SHP77 treated with DMSO at 0.1 percent for 48 hours (cell line): ENCODE measurements around the gene AMIGO2.
A peak's percentile ranks its signal among the peaks of the same experiment; 100 is the strongest.
"Not testable (repeated sequence)": the region's sequence is repeated elsewhere in the genome, so short reads cannot be mapped to it uniquely, and the experiment has no call there.

Source experiments
- DNase-seq: peaks from one replicate; lab custom pipeline; 2025; lab: John Stamatoyannopoulos, UW

AMIGO2 gene

DNA sequence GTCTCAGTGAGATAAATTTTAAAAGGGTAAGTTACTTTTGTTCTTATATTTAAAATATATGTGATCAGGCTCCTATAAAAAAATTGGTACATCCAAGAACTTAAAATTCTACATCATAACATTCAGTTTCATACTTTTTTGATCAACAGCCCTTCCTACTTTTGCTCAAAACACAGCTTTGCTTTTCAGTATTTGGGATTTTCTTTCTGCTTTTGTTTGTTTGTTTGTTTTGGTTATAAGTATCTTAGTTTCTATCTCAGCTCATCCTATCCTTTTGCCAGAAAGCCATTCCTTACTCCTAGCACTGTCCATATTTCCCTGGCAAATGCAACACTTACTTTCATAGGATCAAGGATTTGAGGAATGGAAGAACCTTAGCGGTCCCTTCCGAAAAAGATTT, 5.0 kb downstream of the AMIGO2 start:
- no peak for DNase-seq

DNA sequence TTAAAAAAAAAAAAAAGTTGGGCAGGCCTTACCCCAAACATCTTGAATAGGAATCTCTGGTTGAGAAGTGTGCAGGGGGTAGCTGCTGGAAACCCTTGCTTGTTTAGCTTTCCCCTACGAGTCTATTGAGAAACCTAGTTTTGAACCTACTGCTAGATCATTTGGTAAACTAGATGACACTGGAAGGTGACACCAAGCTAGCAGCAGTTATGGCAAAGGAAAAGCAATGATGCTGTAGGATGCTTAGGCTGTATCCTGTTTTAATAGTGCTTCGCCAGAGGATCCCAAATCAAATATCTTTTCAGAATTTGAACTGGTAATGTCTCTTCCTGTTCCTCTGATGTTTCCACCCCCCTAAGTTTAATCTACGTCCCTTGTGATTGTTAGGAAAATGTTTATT, 5.8 kb downstream of the AMIGO2 start:
- no peak for DNase-seq

DNA sequence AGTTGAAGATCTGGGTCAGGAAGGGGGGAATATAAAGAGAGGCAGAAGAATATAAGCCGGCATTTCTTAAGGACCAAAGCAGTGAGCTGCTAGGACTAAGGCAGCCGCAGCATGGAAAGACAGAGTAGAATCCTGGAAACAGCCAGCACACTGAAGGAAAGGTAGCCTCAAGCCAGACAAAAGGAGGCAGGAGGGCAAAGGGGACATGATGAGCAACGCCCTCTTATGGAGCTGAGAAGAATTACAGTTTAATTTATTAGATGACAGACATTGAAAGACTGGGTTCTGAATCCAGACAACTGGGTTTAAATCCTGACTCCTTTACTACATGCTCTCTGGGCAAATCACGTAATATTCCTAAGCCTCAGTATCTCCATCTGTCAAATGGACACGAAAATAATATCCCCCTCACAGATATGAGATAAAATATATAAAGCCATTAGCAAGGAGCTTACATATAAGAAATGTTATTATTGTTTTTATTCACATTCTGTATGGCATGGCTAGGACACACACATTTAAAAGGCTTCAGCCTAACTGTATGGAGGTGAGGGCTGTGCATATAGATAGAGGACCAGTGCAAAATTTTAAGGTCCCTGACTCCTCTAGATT, 8.4 kb downstream of the AMIGO2 start:
- DNase-seq, result peak; percentile 22

DNA sequence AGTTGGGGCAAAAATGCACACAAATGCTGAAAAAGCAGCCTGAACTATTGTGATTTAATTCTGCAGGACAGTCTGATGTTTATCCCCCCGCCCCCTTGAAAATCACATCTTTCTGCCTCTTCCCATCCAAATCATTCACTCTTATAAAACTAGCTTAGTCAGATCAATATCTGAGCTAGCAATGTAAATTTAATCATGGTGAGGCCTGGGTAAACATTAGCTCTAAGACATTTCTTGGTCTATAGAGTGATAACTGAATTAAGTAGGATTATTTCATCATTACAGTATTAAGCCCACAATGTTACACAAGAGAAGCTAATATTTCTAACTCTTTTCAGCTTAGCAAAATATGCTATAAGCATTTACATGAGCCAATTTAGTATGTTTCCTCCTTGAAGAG, 9.4 kb downstream of the AMIGO2 start:
- DNase-seq, result no peak

DNA sequence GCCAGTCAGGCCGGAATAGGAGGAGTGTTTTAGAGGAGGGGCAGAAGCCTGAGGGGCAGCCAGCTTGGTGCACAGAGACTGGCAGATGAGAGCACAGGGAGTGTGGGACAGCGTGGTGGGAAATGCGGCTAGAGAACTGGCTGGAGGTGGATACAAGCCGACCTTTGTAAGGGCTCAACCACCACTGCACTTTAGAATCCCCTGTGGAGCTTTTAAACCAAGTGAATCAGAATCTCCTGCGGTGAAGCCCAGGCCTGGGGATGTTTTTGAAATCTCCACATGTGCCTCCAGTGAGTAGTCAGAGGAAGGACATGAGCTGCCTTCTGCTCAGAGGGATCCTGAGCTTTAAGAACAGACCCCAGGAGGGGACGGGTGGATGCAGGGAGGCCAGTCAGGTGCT, 11.2 kb downstream of the AMIGO2 start:
- no peak for DNase-seq

DNA sequence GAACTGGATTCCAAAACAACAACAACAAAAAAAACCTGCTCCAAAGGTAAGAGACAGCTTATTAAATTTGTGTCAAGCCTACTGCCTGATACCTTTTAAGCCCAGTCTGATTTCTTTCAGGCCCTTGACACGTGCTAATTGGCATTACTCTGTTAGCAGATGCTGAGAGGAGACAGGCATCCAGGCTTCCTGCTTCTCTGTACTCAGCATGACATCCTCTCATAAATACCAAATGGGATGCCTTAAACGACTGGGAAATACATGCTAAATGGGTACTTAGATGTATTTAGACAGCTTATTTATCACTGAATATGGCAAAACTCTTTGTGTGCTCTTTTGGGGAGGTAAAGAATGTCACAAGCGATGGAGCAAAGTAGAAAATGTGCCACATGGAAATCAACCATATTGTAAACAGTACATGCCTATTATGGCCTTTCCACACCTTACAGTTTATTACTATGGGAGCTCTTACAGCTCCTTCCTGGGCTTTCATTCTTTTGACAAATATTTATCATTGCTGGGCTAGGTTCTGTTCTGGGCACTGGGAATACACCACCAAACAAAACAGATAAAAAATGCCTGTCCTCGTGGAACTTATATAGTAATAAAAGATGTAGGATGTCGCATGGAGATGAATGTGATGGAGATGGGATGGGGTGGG, 11.9 kb downstream of the AMIGO2 start:
- DNase-seq, result no peak

DNA sequence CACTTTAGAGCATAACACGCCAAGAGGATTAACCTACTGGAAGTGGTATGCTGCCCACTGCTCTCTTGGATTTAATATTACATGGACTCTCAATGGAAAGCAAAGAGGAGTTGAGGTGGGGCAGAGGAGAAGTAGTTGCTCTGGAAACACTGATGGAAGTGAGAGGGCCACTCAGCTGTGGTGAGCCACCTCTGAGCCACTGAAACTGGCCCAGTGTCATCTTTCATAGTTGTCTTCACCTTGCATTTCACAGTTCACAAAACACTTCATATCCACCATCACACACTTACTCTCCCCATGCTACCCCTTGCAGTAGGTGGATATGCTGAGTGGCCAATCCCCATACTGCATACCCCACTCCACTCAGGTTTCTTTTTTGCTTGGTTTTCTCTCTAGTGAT, 12.6 kb downstream of the AMIGO2 start:
- DNase-seq, result no peak

DNA sequence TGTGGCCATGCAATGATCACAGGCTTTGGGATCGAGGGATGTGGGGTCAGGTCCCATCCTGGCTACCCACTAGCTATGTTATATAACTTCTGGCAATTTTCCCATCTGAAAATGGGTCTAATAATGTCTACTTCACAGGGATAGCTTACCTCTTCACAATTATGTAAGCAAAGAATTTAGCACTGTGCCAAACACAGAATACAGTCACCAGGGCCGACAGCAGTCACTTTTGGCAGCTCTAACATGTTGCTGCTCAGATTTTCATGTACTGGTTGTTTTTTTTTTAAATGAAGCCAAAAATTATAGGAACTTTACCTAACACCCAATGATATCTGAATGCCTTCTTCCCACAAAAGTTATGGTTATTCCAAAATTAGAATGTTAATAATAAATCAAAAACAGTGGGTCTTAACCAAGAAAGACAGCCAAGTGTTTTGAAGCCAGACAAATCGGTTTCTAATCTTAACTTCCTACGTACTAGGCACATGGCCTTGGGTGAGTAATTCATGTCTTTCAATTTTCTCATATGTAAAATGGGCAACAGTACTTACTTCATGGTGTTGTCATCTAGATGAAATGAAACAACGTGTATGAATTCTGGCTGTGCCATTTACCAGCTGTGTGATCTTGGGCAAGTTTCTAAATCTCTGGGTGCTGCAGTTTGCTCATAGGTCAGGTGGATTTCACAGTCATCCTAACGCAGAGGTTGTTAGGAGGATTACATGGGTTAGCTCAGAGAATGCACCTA, 13.3 kb downstream of the AMIGO2 start:
- no peak for DNase-seq

DNA sequence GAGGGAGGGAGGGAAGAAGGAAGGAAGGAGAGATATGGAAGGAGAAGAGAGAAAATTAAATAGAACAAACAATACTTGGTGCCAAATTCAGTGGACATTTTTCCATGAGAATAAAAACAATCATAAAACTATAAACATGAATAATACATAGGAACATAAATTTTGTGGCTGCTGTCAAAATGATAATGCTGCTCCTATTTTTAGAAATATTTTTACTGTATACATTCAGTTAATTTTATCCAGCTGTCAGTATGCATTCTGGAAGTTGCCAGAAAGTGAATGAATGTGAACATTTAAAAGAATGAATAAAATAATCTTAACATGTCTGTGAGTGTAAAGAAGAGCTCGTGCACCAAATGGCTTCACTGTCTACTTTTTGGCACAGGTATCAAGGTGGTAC, 14.2 kb downstream of the AMIGO2 start:
- no peak for DNase-seq

DNA sequence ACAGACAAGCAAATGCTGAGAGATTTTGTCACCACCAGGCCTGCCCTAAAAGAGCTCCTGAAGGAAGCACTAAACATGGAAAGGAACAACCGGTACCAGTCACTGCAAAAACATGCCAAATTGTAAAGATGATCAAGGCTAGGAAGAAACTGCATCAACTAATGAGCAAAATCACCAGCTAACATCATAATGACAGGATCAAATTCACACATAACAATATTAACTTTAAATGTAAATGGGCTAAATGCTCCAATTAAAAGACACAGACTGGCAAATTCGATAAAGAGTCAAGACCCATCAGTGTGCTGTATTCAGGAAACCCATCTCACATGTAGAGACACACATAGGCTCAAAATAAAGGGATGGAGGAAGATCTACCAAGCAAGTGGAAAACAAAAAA, 21.1 kb downstream of the AMIGO2 start:
- DNase-seq, result not testable (repeated sequence)

DNA sequence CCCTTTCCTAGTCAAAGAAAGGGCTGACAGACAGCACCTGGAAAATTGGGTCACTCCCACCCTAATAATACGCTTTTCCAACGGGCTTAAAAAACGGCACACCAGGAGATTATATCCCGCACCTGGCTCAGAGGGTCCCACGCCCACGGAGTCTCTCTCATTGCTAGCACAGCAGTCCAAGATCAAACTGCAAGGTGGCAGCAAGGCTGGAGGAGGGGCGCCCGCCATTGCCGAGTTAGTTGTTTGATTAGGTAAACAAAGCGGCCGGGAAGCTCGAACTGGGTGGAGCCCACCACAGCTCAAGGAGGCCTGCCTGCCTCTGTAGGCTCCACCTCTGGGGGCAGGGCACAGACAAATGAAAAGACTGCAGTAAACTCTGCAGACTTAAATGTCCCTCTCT, 22.8 kb downstream of the AMIGO2 start:
- DNase-seq, result not testable (repeated sequence)

DNA sequence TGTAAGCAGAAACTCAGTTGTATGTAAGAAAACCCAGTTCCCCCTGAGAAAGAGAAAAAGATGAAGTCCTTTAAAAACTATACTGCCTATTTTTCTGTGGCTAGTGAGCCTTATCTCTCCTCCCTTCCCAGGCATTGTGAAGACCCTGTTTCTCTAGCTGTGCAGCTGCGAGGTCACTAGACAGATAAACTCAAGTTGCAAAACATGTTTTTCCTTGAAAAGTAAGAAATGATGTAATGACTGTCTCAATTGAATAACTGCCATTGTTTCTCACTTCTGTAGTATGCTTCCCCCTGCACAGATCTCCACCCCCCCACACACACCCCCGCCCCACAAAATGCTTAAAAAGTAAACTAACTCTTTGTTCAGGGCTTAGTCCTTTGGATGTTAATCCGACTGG, 23.9 kb downstream of the AMIGO2 start:
- DNase-seq, result not testable (repeated sequence)

DNA sequence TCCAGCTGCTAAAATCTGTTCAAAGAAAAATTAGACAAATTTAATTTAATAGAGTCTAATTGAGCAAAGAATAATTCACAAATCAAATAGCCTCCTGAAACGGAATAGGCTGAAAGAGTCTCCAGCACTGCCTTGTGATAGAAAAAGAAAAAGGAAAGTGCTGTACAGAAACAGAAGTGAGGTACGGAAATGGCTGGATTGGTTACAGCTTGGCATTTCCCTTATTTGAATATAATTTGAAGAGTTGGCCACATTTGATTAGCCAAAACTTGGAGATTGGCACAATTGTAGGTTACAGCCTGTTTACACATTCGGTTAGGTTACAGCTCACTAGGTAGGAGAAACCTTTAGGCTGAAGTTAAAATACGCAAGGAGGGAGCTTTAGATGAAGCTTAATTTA, 25.1 kb downstream of the AMIGO2 start:
- no peak for DNase-seq

DNA sequence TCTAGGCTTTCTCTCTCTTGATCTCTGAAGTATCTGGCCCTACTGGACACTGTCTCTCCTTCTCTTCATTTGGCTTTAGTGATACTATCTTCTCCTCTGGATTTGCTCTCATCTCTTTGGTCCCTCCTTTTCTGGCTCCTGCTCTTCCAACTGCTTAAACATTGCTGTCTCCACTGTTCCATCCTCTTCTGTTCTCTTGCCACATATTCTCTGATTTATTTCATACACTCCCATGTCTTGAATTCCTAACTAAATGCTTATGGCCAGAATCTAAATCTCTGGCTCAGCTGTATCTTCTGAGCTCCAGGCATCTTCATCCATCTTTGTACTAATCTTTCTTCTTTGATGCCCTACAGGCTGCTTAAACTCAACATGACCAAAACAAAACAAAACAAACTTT, 25.8 kb downstream of the AMIGO2 start:
- DNase-seq, result no peak

DNA sequence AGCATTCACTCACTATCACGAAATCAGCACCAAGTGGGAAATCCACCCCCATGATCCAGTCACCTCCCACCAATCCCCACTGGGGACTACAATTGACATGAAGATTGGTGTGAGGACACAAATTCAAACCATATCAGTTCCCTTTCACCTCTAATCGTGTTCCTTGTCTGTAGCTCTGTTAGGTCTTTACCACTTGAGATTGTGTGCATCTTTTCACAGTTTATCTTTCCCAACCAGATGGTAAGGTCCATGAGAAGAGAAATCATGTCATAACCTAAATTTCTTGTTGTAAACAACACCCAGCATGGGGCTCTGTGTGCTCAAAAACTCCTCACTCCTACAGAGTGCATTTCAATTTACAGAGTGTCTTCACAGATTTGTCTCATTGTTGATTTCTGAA, 27.5 kb downstream of the AMIGO2 start:
- no peak for DNase-seq

DNA sequence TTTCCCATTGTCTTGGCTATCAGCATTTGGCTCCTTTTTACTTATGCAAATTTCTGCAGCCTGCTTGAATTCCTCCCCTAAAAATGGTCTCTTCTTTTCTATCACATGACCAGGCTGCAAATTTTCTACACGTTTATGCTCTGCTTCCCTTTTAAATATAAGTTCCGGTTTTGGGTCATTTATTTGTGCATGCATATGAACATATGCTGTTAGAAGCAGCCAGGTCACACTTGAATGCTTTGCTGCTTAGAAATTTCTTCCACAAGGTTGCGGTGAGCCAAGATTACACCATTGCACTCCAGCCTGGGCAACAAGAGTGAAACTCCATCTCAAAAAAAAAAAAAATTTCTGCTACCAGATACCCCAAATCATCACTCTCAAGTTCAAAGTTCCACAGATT, 28.5 kb downstream of the AMIGO2 start:
- DNase-seq, result not testable (repeated sequence)

DNA sequence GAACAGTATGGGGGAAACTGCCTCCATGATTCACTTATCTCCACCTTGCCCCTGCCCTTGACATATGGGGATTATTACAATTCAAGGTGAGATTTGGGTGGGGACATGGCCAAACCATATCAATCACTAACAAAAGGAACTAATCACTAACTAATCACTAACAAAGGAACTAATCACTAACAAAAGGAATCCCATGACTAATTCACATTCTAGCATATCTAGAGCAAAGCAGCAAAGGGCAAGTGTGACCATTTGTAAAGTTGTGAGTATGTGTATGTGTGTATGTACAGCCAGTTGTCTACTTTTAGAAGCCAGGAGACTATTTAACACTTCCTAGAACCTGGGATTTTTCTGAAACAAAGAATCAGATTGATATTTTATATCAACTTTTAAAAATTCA, 31.2 kb downstream of the AMIGO2 start:
- no peak for DNase-seq

DNA sequence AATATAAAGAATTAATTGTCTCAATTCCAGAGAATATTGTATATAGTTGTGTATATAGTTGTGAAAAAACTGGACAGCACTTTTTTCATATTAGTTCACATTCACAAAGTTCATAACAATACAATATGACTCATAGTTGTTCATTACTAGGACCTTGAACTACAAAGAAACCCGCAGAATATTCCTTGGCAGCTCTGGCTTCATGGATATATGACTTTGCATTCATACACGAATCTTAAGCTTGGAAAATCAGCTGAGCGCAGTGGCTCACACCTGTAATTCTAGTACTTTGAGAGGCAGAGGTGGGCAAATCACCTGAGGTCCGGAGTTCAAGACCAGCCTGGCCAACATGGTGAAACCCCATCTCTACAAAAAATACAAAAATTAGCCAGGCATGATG, 38.4 kb downstream of the AMIGO2 start:
- DNase-seq, result no peak

DNA sequence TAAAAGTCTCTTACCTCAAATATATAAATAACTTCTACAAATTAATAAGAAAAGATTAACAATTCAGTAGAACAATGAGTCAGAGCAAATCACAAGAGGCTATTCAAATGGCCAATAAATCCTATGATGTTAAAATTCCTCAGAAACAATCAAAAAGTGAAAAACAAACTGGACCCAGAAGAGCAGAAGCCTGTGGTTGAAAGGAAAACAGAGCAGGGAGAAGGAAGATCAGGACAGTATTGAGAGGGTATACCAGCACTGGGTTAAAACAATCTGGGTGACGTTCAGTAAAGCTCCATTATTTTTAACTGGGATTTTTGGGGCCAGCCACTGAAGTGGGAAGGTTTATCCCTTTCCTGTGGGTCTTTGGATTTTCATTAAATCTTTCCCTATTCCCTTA, 40.0 kb downstream of the AMIGO2 start:
- no peak for DNase-seq

DNA sequence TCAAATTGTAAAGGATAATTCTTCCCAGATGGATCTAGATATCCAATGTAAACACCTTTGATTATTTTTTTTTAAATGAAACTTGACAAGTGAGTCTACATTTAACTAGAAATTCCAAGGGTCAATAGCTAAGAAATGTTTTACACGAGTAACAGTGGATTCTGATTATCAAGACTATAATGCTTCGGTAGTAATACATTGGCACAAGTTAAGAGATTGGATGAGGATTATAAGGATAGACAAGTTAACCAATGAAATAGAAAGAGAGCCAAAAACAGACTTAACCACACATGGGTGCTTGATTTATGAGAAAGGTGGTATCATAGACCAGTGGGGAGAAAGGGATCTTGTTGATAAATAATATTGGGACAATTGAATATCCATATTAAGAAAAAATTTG, 40.7 kb downstream of the AMIGO2 start:
- no peak for DNase-seq

DNA sequence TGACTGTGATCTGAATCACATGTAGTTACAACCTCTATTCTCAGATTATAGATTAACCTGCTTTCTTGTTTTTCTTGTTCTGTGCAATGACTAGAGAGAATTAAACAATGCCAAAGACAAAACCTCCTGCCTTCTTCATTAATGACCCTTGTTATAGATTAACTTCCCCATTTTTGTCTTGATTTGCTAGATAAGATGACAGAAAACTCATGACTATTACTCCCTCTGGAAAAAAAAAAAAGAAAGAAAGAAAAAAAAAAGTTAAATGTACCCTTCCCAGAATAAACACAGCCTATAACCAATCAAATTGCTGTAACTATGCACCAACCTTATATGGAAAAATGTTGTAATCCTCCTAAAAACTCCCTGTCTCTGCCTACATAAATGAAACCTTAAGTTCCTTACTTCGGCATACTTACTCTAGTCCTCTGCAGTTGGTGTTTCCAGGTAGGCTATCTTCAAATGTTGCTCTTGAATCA, 41.5 kb downstream of the AMIGO2 start:
- DNase-seq, result no peak

DNA sequence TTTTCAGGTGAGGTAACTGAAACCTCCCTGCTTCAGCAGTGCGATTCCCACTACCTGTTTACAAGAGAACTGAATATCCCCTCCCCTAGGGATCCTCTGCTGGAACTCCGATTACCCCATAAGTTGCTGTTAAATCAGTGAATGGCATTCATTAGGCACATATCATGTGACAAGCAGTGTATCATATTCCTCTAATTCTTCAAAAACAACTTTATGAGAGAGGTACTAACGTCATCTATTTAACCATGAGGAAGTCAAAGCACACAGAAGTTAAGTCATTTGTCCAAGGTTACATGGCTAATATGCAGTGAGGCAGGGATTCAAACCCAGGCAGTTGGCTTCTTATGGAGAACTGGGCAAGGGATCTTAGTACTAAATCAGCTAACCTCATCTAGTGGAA, 44.3 kb downstream of the AMIGO2 start:
- no peak for DNase-seq

DNA sequence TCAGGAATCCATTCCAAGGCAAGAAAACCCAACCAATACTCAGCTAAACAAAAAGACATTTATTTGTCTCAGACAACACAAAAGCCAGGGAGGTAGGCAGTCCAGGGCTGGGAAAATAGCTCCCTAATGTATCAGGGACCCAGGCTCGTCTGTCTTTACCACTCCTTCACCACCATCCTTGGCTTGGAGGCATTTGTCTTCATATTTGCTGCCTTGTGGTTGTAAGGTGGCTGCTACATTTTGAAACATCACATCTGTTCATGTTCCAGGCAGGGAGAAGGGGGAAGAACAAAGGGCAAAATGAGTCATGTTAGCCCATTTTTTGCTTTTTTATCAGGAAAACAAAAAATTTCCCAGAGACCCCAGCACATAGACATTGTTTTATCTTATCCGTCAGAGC, 45.1 kb downstream of the AMIGO2 start:
- DNase-seq, result no peak
